Activated CD4-positive, alpha-beta T cell treated with anti-CD3 and anti-CD28 coated beads for 4 hours (primary cell): ENCODE data around the gene LYZL4.
A peak's percentile ranks its signal among the peaks of the same experiment; 100 is the strongest.

Source experiments
- DNase-seq, 2 donors: peaks; one replicate each; pipeline ENCODE4 v3.0.0-alpha.2; 2020

LYZL4 gene

DNA sequence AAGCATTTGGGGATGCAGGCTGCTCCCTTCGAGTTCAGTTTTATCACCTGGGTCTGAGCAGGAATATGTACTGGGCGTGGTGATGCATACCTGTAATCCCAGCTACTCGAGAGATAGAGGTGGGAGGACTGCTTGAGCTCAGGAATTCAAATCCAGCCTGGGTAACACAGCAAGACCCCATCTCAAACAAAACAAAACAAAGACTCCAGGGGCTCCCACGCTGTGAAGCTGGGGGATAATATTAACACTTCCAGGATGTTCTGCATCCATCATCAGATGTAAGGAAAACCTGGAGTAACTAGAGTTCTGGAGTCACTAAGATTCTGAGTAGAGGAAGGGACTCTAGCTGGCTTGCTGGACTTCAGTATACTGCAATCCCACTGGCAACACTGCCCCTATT is 40.6 kb downstream of the LYZL4 start:
- no peak for DNase-seq

DNA sequence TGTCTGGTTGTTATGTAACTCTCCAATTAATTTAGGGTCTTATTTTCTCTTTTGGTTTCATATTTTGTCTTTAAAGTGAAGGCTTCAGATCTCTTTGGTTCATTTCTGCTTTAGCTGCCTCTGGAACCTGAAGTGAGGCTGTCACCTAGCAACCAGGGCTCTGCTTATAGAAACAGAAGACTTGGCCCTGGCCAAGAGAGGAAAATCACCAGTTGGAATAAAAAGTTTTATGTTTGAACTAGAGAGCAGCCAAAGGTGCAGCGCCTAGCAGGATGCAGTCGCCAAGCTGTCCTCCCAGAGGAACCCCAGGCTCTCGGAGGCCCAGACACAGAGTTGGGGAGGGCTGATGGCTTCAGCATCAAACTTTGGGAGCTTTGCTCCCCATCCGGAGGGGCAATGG is 41.1 kb downstream of the LYZL4 start:
- no peak for DNase-seq

- no peak for DNase-seq
Measured at GRCh38 chr3:42368861-42369260, 41.5 kb downstream of the LYZL4 start.

GRCh38 chr3:42367903-42368302 is 42.5 kb downstream of the LYZL4 start:
- no peak for DNase-seq

DNA sequence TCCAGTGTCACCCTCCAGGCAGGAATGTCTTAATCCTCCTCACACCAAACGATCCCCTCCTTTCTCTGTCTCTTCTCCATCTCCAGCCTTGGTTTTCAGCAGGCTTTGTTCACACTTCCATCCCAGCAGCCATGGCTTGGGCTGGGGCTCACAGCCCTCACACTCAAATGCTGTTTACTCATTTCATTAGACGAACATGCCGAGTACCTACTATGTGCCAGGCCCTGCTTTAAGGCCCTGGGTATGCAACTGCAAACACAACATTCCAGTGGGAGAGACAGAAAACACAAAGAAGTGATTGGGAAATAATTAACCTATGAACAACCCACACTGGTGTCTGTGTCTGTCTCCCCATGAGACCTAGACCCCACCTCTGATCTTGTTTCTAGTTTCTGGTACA is 43.9 kb downstream of the LYZL4 start:
- no peak for DNase-seq

GRCh38 chr3:42357335-42357734 is 53.1 kb downstream of the LYZL4 start:
- no peak for DNase-seq

- no peak for DNase-seq
Measured at GRCh38 chr3:42355612-42356011, 54.8 kb downstream of the LYZL4 start.

DNA sequence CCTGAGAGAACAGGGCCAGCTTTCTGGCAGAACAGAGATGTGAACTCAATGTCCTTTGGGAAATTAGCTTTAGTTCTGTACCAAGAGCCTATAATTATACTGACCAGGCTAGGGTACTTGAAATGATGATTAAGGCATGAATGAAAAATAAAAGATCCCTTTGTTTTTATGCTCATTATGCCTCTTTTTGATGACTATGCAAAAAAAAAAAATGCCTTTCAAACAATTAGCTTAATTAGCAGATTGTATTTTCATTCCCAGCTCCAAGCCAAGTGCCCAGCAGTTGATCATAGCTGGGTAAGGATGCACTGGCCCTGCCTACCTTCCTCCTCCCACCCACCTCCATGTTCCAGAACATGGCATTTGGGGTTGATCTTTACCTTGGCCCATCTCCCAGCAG is 56.8 kb downstream of the LYZL4 start:
- DNase-seq, result no peak

GRCh38 chr3:42351207-42351606 is 59.2 kb downstream of the LYZL4 start:
- no peak for DNase-seq

DNA sequence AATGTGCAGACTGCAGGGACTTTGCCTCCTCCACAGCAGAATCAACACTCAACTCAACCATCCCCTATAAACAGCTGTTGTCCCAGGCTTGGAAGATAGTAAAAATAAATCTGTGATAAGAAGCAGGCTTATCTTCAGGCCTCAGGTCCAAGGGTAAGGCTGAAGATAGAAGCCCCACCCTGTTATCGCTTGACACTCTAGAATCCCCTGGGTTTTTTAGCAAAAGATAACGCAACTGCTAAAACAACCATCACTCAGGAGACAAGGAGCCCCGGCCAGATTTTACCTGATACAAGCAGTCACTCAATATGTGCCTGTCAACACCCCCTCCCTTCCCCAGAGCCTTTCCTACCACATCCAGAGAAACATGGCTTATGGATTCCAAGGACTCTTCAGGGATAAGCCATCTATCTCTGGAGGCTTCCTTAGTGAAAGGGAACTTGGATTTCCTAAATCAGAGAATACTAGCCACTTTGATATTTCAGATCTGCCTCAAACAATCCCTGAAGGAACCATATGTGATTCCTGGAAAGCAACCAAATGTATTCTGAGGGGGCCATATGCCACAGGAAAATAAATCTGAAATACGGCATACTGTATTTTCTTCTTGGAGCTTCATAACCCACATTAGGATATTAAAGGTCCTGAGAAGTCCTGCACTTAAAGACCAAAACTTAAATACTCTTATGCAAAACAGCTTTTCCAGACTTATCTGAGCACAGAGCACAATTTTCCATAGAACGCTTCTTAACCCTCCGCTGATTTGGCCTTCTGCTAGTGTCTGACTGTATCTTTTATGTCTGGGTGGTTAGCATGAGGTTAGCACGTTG is 60.4 kb downstream of the LYZL4 start:
- no peak for DNase-seq

GRCh38 chr3:42347928-42348327 is 62.5 kb downstream of the LYZL4 start:
- peak; percentile 3 to 7 for DNase-seq
